ENCODE measurements around the gene AGTRAP. TPM values are rescaled to one million over a fixed set of nuclear protein-coding genes. Genes with fewer than 3 reads are reported as not detected.
A peak's percentile ranks its signal among the peaks of the same experiment; 100 is the strongest.

The AGTRAP gene
- total and polyA plus RNA-seq, 7 experiments from 2014 or later = 28.2 to 108 (median 36.2) TPM

- CTCF ChIA-PET = interaction anchor here (0.9 kb wide), 1 partner anchor 31 kb away, joined by 3 read pairs; no protein-coding TSS in a partner anchor
- no peaks in the 10 kb centered on the region for H3K27me3 ChIP-seq (ENCODE audit: control insufficient read depth in 2 of 2, insufficient read depth in 2 of 2, low read length in 2 of 2)
- DNase-seq = no peak
- no peak for ATAC-seq
- H3K4me1 ChIP-seq (ENCODE audit: control insufficient read depth in 2 of 2, insufficient read depth in 2 of 2, low read length in 2 of 2) = peaks cover 0 to 5% of the 10 kb centered on the region in 2 donors
- no peak overlapping the region for H3K27ac ChIP-seq (ENCODE audit: low read depth, low read length)
- peaks cover 0 to 9% (median 0%) of the 10 kb centered on the region in 5 donors for H3K27me3 Mint-ChIP-seq
- no peak overlapping the region for H3K4me3 Mint-ChIP-seq
- H3K4me1 Mint-ChIP-seq = peaks cover 8 to 16% (median 13%) of the 10 kb centered on the region in 7 donors
- H3K36me3 ChIP-seq (ENCODE audit: control insufficient read depth in 2 of 3, insufficient read depth in 3 of 3, low read length in 3 of 3) = no peaks in the 10 kb centered on the region
- H3K36me3 Mint-ChIP-seq = no peaks in the 10 kb centered on the region
- H3K9me3 ChIP-seq (ENCODE audit: control insufficient read depth in 2 of 3, low read length in 3 of 3) = no peaks in the 10 kb centered on the region
- H3K9me3 Mint-ChIP-seq = no peaks in the 10 kb centered on the region
- POLR2A ChIA-PET = no interaction called here
- no peak overlapping the region for H3K27ac Mint-ChIP-seq
- no peak overlapping the region for H3K4me3 ChIP-seq (ENCODE audit: low read length)
- intact Hi-C loops (cut with micrococcal nuclease) = loop anchor here in 1 of 2 donors (5.0 to 10.0 kb wide), 2 partner anchors 33 to 380 kb away; partner anchors contain the start of gene MAD2L2
These were observed 20.9 kb upstream of the AGTRAP start for GRCh38 chr1:11714831-11715575.

- Mint-ChIP-seq H3K27me3 (peaks cover 0 to 10% (median 0%) of the 10 kb centered on the region in 5 donors), H3K9me3 (no peaks in the 10 kb centered on the region), H3K4me3 (peak overlapping the region; percentile 71 to 89 (median 86)), H3K27ac (peak overlapping the region; percentile 73 to 97 (median 93)), H3K4me1 (peaks cover 8 to 21% (median 15%) of the 10 kb centered on the region in 7 donors), H3K36me3 (no peaks in the 10 kb centered on the region)
- H3K4me1 ChIP-seq (ENCODE audit: control insufficient read depth in 2 of 2, insufficient read depth in 2 of 2, low read length in 2 of 2) = peaks cover 0 to 5% of the 10 kb centered on the region in 2 donors
- H3K27ac ChIP-seq (ENCODE audit: low read depth, low read length) = peak overlapping the region; percentile 62
- no peaks in the 10 kb centered on the region for H3K9me3 ChIP-seq (ENCODE audit: control insufficient read depth in 2 of 3, low read length in 3 of 3)
- H3K4me3 ChIP-seq (ENCODE audit: low read length) = peak overlapping the region; percentile 66
- POLR2A ChIA-PET = interaction anchor here (0.5 to 2.8 kb wide), 24 partner anchors 9 to 814 kb away, joined by 3 to 37 read pairs (median 6); partner anchors contain the start of genes AGTRAP, FBXO44, FBXO6 and MAD2L2
- CTCF ChIA-PET = interaction anchor here (0.6 to 7.6 kb wide), 24 partner anchors 9 to 682 kb away, joined by 3 to 49 read pairs (median 4); partner anchors contain the start of genes AGTRAP, CLCN6, FBXO2 and FBXO6
- no peaks in the 10 kb centered on the region for H3K36me3 ChIP-seq (ENCODE audit: control insufficient read depth in 2 of 3, insufficient read depth in 3 of 3, low read length in 3 of 3)
- DNase-seq = peak; percentile 73 to 89 (median 82)
- no peaks in the 10 kb centered on the region for H3K27me3 ChIP-seq (ENCODE audit: control insufficient read depth in 2 of 2, insufficient read depth in 2 of 2, low read length in 2 of 2)
- intact Hi-C loops (cut with micrococcal nuclease) = loop anchor here (1.0 to 10.0 kb wide), 14 partner anchors 11 to 682 kb away; partner anchors contain the start of genes FBXO6 (in 2 of the 2), MAD2L2 (in 2 of the 2), AGTRAP (in 1 of the 2) and CLCN6 (in 1 of the 2)
- peak; percentile 92 for ATAC-seq
These were observed 16.5 kb upstream of the AGTRAP start for GRCh38 chr1:11719313-11720032.

- Mint-ChIP-seq H3K36me3 (no peaks in the 10 kb centered on the region), H3K27me3 (peaks cover 0 to 10% (median 0%) of the 10 kb centered on the region in 5 donors), H3K4me1 (peaks cover 8 to 22% (median 17%) of the 10 kb centered on the region in 7 donors), H3K4me3 (peak overlapping the region; percentile 71 to 89 (median 86)), H3K27ac (peak overlapping the region in 8 of 9 donors; percentile 73 to 97 (median 94)), H3K9me3 (no peaks in the 10 kb centered on the region)
- Histone ChIP-seq H3K27ac (ENCODE audit: low read depth, low read length) (no peak overlapping the region), H3K9me3 (ENCODE audit: control insufficient read depth in 2 of 3, low read length in 3 of 3) (no peaks in the 10 kb centered on the region), H3K4me1 (ENCODE audit: control insufficient read depth in 2 of 2, insufficient read depth in 2 of 2, low read length in 2 of 2) (peaks cover 0 to 5% of the 10 kb centered on the region in 2 donors), H3K27me3 (ENCODE audit: control insufficient read depth in 2 of 2, insufficient read depth in 2 of 2, low read length in 2 of 2) (no peaks in the 10 kb centered on the region), H3K36me3 (ENCODE audit: control insufficient read depth in 2 of 3, insufficient read depth in 3 of 3, low read length in 3 of 3) (no peaks in the 10 kb centered on the region), H3K4me3 (ENCODE audit: low read length) (peak overlapping the region; percentile 66)
- DNase-seq (no peak), ATAC-seq (no peak)
- POLR2A ChIA-PET = interaction anchor here (0.5 to 2.8 kb wide), 19 partner anchors 12 to 682 kb away, joined by 3 to 37 read pairs (median 6); partner anchors contain the start of genes AGTRAP, FBXO44, FBXO6 and MAD2L2
- CTCF ChIA-PET = interaction anchor here (0.6 to 7.6 kb wide), 21 partner anchors 10 to 682 kb away, joined by 3 to 49 read pairs (median 4); partner anchors contain the start of genes AGTRAP, CLCN6, FBXO2 and FBXO6
- intact Hi-C loops (cut with micrococcal nuclease) = no loop called here
These were observed 15.9 kb upstream of the AGTRAP start for GRCh38 chr1:11720033-11720376.

- H3K27me3 Mint-ChIP-seq = peaks cover 0 to 7% (median 0%) of the 10 kb centered on the region in 5 donors
- peaks cover 9 to 28% (median 21%) of the 10 kb centered on the region in 7 donors for H3K4me1 Mint-ChIP-seq
- no peaks in the 10 kb centered on the region for H3K9me3 ChIP-seq (ENCODE audit: control insufficient read depth in 2 of 3, low read length in 3 of 3)
- peak overlapping the region in 1 of 10 donors; percentile 87 for H3K4me3 Mint-ChIP-seq
- CTCF ChIA-PET = interaction anchor here (0.8 to 7.6 kb wide), 6 partner anchors 16 to 78 kb away, joined by 3 to 49 read pairs (median 13); partner anchors contain the start of genes AGTRAP and FBXO6
- H3K36me3 ChIP-seq (ENCODE audit: control insufficient read depth in 2 of 3, insufficient read depth in 3 of 3, low read length in 3 of 3) = no peaks in the 10 kb centered on the region
- POLR2A ChIA-PET = interaction anchor here (0.6 to 2.8 kb wide), 8 partner anchors 11 to 683 kb away, joined by 4 to 37 read pairs (median 14); partner anchors contain the start of genes AGTRAP and FBXO6
- H3K4me3 ChIP-seq (ENCODE audit: low read length) = no peak overlapping the region
- peak overlapping the region in 1 of 9 donors; percentile 32 for H3K27ac Mint-ChIP-seq
- no peaks in the 10 kb centered on the region for H3K36me3 Mint-ChIP-seq
- ATAC-seq = no peak
- H3K27me3 ChIP-seq (ENCODE audit: control insufficient read depth in 2 of 2, insufficient read depth in 2 of 2, low read length in 2 of 2) = no peaks in the 10 kb centered on the region
- H3K4me1 ChIP-seq (ENCODE audit: control insufficient read depth in 2 of 2, insufficient read depth in 2 of 2, low read length in 2 of 2) = peaks cover 0 to 5% of the 10 kb centered on the region in 2 donors
- no peak overlapping the region for H3K27ac ChIP-seq (ENCODE audit: low read depth, low read length)
- no peak for DNase-seq
- intact Hi-C loops (cut with micrococcal nuclease) = no loop called here
- H3K9me3 Mint-ChIP-seq = no peaks in the 10 kb centered on the region
These were observed 15.4 kb upstream of the AGTRAP start for GRCh38 chr1:11720525-11720924.

GRCh38 chr1:11721311-11721710 lies 14.6 kb upstream of the AGTRAP start:
- H3K4me1 Mint-ChIP-seq = peaks cover 14 to 32% (median 24%) of the 10 kb centered on the region in 7 donors

GRCh38 chr1:11722538-11722937 lies 13.4 kb upstream of the AGTRAP start:
- no peaks in the 10 kb centered on the region for H3K36me3 Mint-ChIP-seq
- DNase-seq (no peak), ATAC-seq (no peak)
- intact Hi-C loops (cut with micrococcal nuclease) = no loop called here
- Histone ChIP-seq H3K27ac (ENCODE audit: low read depth, low read length) (no peak overlapping the region), H3K9me3 (ENCODE audit: control insufficient read depth in 2 of 3, low read length in 3 of 3) (no peaks in the 10 kb centered on the region), H3K36me3 (ENCODE audit: control insufficient read depth in 2 of 3, insufficient read depth in 3 of 3, low read length in 3 of 3) (no peaks in the 10 kb centered on the region), H3K4me3 (ENCODE audit: low read length) (no peak overlapping the region), H3K27me3 (ENCODE audit: control insufficient read depth in 2 of 2, insufficient read depth in 2 of 2, low read length in 2 of 2) (no peaks in the 10 kb centered on the region), H3K4me1 (ENCODE audit: control insufficient read depth in 2 of 2, insufficient read depth in 2 of 2, low read length in 2 of 2) (peaks cover 0 to 5% of the 10 kb centered on the region in 2 donors)
- peaks cover 14 to 32% (median 24%) of the 10 kb centered on the region in 7 donors for H3K4me1 Mint-ChIP-seq
- peaks cover 0 to 2% (median 0%) of the 10 kb centered on the region in 5 donors for H3K27me3 Mint-ChIP-seq
- no peaks in the 10 kb centered on the region for H3K9me3 Mint-ChIP-seq
- no peak overlapping the region for H3K27ac Mint-ChIP-seq
- CTCF ChIA-PET = interaction anchor here (0.6 to 7.6 kb wide), 3 partner anchors 59 to 73 kb away, joined by 3 to 49 read pairs (median 3); partner anchors contain the start of gene FBXO6
- H3K4me3 Mint-ChIP-seq = no peak overlapping the region
- POLR2A ChIA-PET = interaction anchor here (0.7 kb wide), 2 partner anchors 32 to 46 kb away, joined by 3 read pairs; no protein-coding TSS in a partner anchor

More at GRCh38 chr1:11721311-11721710, 14.6 kb upstream of the AGTRAP start:
- no peaks in the 10 kb centered on the region for H3K9me3 Mint-ChIP-seq
- ChIA-PET CTCF (interaction anchor here (0.7 to 7.6 kb wide), 3 partner anchors 16 to 69 kb away, joined by 5 to 49 read pairs (median 6); partner anchors contain the start of gene FBXO6), POLR2A (interaction anchor here (2.8 kb wide), 1 partner anchor 71 kb away, joined by 28 read pairs; no protein-coding TSS in a partner anchor)
- no peaks in the 10 kb centered on the region for H3K36me3 ChIP-seq (ENCODE audit: control insufficient read depth in 2 of 3, insufficient read depth in 3 of 3, low read length in 3 of 3)
- no peak overlapping the region for H3K27ac ChIP-seq (ENCODE audit: low read depth, low read length)
- DNase-seq (no peak), ATAC-seq (no peak)
- H3K27me3 Mint-ChIP-seq = peaks cover 0 to 3% (median 0%) of the 10 kb centered on the region in 5 donors
- no peaks in the 10 kb centered on the region for H3K36me3 Mint-ChIP-seq
- intact Hi-C loops (cut with micrococcal nuclease) = no loop called here
- no peak overlapping the region for H3K4me3 ChIP-seq (ENCODE audit: low read length)
- H3K27me3 ChIP-seq (ENCODE audit: control insufficient read depth in 2 of 2, insufficient read depth in 2 of 2, low read length in 2 of 2) = no peaks in the 10 kb centered on the region
- H3K27ac Mint-ChIP-seq = no peak overlapping the region
- H3K9me3 ChIP-seq (ENCODE audit: control insufficient read depth in 2 of 3, low read length in 3 of 3) = no peaks in the 10 kb centered on the region
- H3K4me3 Mint-ChIP-seq = no peak overlapping the region
- peaks cover 0 to 5% of the 10 kb centered on the region in 2 donors for H3K4me1 ChIP-seq (ENCODE audit: control insufficient read depth in 2 of 2, insufficient read depth in 2 of 2, low read length in 2 of 2)

Data from naive thymus-derived CD4-positive, alpha-beta T cell (primary cell).